PFSK-1 (cell line): ENCODE results near the gene ERCC5.

ENCODE experiments used
- POLR2AphosphoS5 ChIP-seq: IDR thresholded peaks from 2 replicates; pipeline ENCODE4 v1.6.1; 2012; ENCODE audit warnings: low read depth, mild to moderate bottlenecking, control low read depth, low read length, moderate library complexity
- TAF1 ChIP-seq: IDR thresholded peaks from 2 replicates; pipeline ENCODE4 v1.6.1; 2012; ENCODE audit warnings: low read length, control low read depth, borderline replicate concordance; ENCODE audit not compliant: insufficient read depth

DNA sequence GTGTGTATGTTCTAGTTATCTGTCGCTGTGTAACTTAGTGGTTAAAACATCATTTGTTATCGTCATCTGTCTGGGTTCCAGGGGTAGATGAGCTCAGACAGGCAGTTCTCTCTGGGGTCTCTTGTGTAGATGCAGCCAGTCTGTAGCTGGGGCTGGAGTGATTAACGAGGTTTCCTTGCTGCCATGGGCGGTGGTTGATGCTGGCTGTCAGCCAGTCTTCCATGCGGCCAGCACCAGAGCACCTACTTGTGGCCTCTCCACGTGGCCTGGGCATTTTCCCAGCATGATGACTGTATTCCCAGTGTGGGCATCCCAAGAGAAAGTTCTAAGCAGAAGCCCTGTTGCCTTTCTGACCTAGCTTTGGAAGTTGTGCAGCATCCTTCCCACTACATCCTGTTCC, 10.7 kb downstream of the ERCC5 start:
- TF ChIP-seq TAF1 (no peak), POLR2AphosphoS5 (no peak)
